Mammary epithelial cell (primary cell): ENCODE data around the gene FAM156A.

Experiments
- CTCF ChIP-seq, 2 donors: IDR thresholded peaks in 1 of 2; conservative IDR thresholded peaks in 1 of 2; 2 replicates each; pipeline ENCODE4 v1.5.1; 2011 to 2012; ENCODE audit warnings: inconsistent platforms in 2 of 2, low read length in 2 of 2, mild to moderate bottlenecking in 2 of 2, control low read depth in 1 of 2, low read depth in 1 of 2; ENCODE audit not compliant: insufficient read depth in 1 of 2; ENCODE audit errors: extremely low read depth in 1 of 2
- EZH2 ChIP-seq: IDR thresholded peaks from 2 replicates; pipeline ENCODE4 v1.6.1; 2012; ENCODE audit warnings: low read length, inconsistent platforms, borderline replicate concordance

- TF ChIP-seq CTCF (conservative IDR thresholded peaks at IDR 0.05 in 1 of 2, IDR thresholded peaks at IDR 0.05 in 1 of 2; ENCODE audit: extremely low read depth in 1 of 2, insufficient read depth in 1 of 2, low read depth in 1 of 2, low read length in 2 of 2) (no peak), EZH2 (no peak)
Observed at GRCh38 chrX:53001958-53002357, 43.6 kb upstream of the FAM156A start.
